ENCODE results near the gene AATK.

DNA sequence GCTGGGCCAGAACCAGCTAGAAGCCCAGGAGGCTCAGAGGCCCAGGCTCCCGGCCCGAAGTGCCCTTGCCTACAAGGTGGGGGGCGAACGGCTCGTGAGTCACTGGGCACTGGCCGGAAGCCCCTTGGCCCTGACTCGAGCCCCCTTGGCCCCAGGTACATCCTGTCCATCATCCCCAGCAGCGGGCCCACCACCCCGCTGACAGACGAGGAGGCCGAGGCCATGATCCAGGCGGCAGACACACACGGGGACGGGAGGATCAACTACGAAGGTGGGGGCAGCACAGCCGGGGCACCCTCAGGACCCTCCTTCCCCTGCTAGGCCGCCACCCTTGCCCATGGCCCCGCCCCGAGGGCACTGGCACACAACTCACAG lies 15.8 kb upstream of the AATK start:
- TF ChIP-seq EZH2 (IDR thresholded peaks at IDR 0.05; ENCODE audit: insufficient read depth, poor library complexity, severe bottlenecking) (no peak), EZH2phosphoT487 (IDR thresholded peaks at IDR 0.05; ENCODE audit: insufficient read depth, low read depth) (no peak)
